HEK293T (cell line): ENCODE measurements around the gene IL10RB.

ENCODE experiments used
- CTCF ChIA-PET: fragments of 350-600 bp; formaldehyde crosslinking; extraction: SDS; loops from one replicate; lab custom pipeline; 2021; ENCODE audit warnings: antibody characterized with exemption, inconsistent platforms; lab: Yijun Ruan, JAX
- POLR2A ChIA-PET: fragments of 350-600 bp; formaldehyde crosslinking; extraction: SDS; loops from one replicate; lab custom pipeline; 2020; ENCODE audit warnings: antibody characterized with exemption, inconsistent platforms; lab: Yijun Ruan, JAX
- DNase-seq: peaks from one replicate; pipeline ENCODE4 v3.0.0; 2012; ENCODE audit warnings: mixed read lengths; ENCODE audit errors: extremely low spot score
- ARNT ChIP-seq: fragments of 450-650 bp; IDR thresholded peaks from 2 replicates; pipeline ENCODE4 v1.6.1; 2017; ENCODE audit warnings: mild to moderate bottlenecking
- BHLHE40 ChIP-seq: fragments of 450-650 bp; IDR thresholded peaks from 2 replicates; pipeline ENCODE4 v1.6.1; 2016; ENCODE audit warnings: mild to moderate bottlenecking, moderate library complexity, borderline replicate concordance
- CTBP1 ChIP-seq: fragments of 450-650 bp; IDR thresholded peaks from 2 replicates; pipeline ENCODE4 v1.6.1; 2016; ENCODE audit warnings: borderline replicate concordance
- ELF4 ChIP-seq: fragments of 450-650 bp; IDR thresholded peaks from 2 replicates; pipeline ENCODE4 v1.6.1; 2017; ENCODE audit warnings: antibody characterized with exemption
- FOXA1 ChIP-seq: fragments of 450-650 bp; IDR thresholded peaks from 2 replicates; pipeline ENCODE4 v1.6.1; 2016; ENCODE audit warnings: mild to moderate bottlenecking
- FOXK2 ChIP-seq: fragments of 450-650 bp; IDR thresholded peaks from 2 replicates; pipeline ENCODE4 v1.6.1; 2016; ENCODE audit warnings: mild to moderate bottlenecking
- FOXM1 ChIP-seq: fragments of 450-650 bp; IDR thresholded peaks from 2 replicates; pipeline ENCODE4 v1.6.1; 2017; ENCODE audit warnings: mild to moderate bottlenecking, borderline replicate concordance
- HDGF ChIP-seq: fragments of 450-650 bp; IDR thresholded peaks from 2 replicates; pipeline ENCODE4 v1.6.1; 2017; ENCODE audit warnings: antibody characterized with exemption, borderline replicate concordance
- L3MBTL2 ChIP-seq: fragments of 450-650 bp; conservative IDR thresholded peaks from 2 replicates; pipeline ENCODE4 v1.6.1; 2016; ENCODE audit warnings: mild to moderate bottlenecking
- LEF1 ChIP-seq: fragments of 450-650 bp; IDR thresholded peaks from 2 replicates; pipeline ENCODE4 v1.6.1; 2017; ENCODE audit warnings: mild to moderate bottlenecking, borderline replicate concordance
- NFRKB ChIP-seq: fragments of 450-650 bp; IDR thresholded peaks from 2 replicates; pipeline ENCODE4 v1.6.1; 2016; ENCODE audit warnings: mild to moderate bottlenecking, moderate library complexity
- PKNOX1 ChIP-seq: fragments of 450-650 bp; IDR thresholded peaks from 2 replicates; pipeline ENCODE4 v1.6.1; 2016
- SP1 ChIP-seq: fragments of 450-650 bp; IDR thresholded peaks from 2 replicates; pipeline ENCODE4 v1.6.1; 2017
- SUZ12 ChIP-seq: fragments of 450-650 bp; IDR thresholded peaks from 2 replicates; pipeline ENCODE4 v1.6.1; 2016; ENCODE audit warnings: mild to moderate bottlenecking
- TARDBP ChIP-seq: fragments of 450-650 bp; IDR thresholded peaks from 2 replicates; pipeline ENCODE4 v1.6.1; 2016
- ZNF384 ChIP-seq: fragments of 450-650 bp; IDR thresholded peaks from 2 replicates; pipeline ENCODE4 v1.6.1; 2016

Gene IL10RB

DNA sequence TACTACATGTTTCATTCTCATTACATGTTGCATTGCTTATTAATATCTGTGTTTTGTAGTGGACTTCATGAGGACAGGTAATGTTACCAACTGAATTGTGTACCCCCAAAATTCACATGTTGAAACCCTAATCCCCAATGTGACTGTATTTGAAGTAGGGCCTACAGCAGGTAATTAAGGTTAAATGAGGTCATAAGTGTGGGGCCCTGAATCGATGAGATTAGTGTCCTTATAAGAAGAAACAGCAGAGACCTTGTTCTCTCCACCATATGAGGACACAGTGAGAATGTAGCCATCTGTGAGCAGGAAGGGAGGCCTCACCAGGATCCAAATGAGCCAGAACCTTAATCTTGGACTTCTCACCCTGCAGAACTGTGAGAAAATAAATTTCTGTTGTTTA is 43.6 kb downstream of the IL10RB start:
- ChIA-PET CTCF (no interaction called here), POLR2A (interaction anchor here (3.4 kb wide), 1 partner anchor 15 kb away, joined by 10 read pairs; the partner anchor contains the start of gene IFNAR1)
- DNase-seq: no peak
- TF ChIP-seq FOXA1: no peak
- TF ChIP-seq NFRKB: no peak
- TF ChIP-seq CTBP1: no peak
- no peak for TF ChIP-seq ARNT
- TF ChIP-seq HDGF: no peak
- no peak for TF ChIP-seq FOXK2
- no peak for TF ChIP-seq SP1

DNA sequence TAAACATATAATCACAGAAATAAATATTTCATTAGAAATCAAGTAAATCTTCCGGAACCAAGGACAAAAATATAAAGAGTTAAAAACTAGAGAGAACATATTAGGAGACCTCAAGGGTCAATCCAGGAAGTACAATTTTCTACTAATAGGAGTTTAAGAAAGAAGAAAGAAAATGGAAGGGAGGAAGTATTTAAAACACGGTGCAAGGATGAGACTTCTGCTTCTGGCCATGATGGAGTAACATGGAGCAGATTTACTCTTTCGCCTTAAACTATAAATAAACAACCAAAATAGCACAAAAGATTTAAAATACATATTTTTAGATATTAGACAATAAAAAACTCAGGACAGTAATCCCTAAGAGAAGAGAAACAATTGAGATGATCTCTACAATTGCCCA is 46.0 kb downstream of the IL10RB start:
- ChIA-PET POLR2A (interaction anchor here (1.2 kb wide), 1 partner anchor 13 kb away, joined by 3 read pairs; the partner anchor contains the start of gene IFNAR1), CTCF (no interaction called here)
- TF ChIP-seq FOXA1 (no peak), NFRKB (no peak), SP1 (no peak), ELF4 (no peak), CTBP1 (no peak), SUZ12 (no peak), ARNT (no peak), LEF1 (no peak), L3MBTL2 (no peak), BHLHE40 (no peak), HDGF (no peak), FOXM1 (no peak), FOXK2 (no peak), PKNOX1 (no peak), ZNF384 (no peak), TARDBP (no peak)
- no peak for DNase-seq

DNA sequence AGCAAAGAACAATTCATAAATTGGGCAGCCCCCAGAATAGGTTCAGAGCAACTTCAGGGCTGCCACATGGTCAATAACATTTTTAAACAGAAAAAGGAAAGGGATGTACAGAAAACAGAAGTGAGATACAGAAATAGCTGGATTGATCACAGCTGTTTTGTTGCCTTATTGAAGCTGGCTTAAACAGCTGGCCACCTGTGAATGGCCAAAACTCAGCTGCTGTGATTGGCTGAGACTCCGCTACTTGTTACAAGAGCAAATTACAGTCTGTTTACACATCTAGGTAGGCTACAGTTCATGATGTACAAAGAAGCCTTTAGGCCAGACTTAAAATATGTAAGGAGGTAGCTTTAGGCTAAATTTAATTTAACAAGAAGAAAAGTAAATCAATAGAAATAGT is 47.0 kb downstream of the IL10RB start:
- POLR2A ChIA-PET: no interaction called here
- TF ChIP-seq ARNT (no peak), TARDBP (no peak), HDGF (no peak), BHLHE40 (no peak), SUZ12 (no peak), FOXK2 (no peak), SP1 (no peak), FOXA1 (no peak), FOXM1 (no peak), L3MBTL2 (no peak), ELF4 (no peak), ZNF384 (no peak), LEF1 (no peak), NFRKB (no peak), CTBP1 (no peak)

GRCh38 chr21:33313611-33314010 is 47.4 kb downstream of the IL10RB start:
- no peak for DNase-seq
- CTCF ChIA-PET: interaction anchor here (0.6 kb wide), 1 partner anchor 110 kb away, joined by 4 read pairs; no protein-coding TSS in a partner anchor
- no peak for TF ChIP-seq L3MBTL2
- TF ChIP-seq ELF4: no peak
- TF ChIP-seq SUZ12: no peak
- POLR2A ChIA-PET: interaction anchor here (2.2 kb wide), 1 partner anchor 11 kb away, joined by 13 read pairs; the partner anchor contains the start of gene IFNAR1

More for the DNA sequence above, 47.0 kb downstream of the IL10RB start:
- CTCF ChIA-PET: no interaction called here
- DNase-seq: no peak

GRCh38 chr21:33314111-33314510 is 47.9 kb downstream of the IL10RB start:
- no peak for DNase-seq
- CTCF ChIA-PET: interaction anchor here (0.6 kb wide), 1 partner anchor 110 kb away, joined by 4 read pairs; no protein-coding TSS in a partner anchor
- TF ChIP-seq NFRKB (no peak), SP1 (no peak), FOXA1 (no peak), PKNOX1 (no peak), ARNT (no peak), ELF4 (no peak), ZNF384 (no peak), BHLHE40 (no peak), HDGF (no peak), L3MBTL2 (no peak), FOXK2 (no peak), SUZ12 (no peak), TARDBP (no peak), LEF1 (no peak)
- POLR2A ChIA-PET: interaction anchor here (2.2 kb wide), 1 partner anchor 11 kb away, joined by 13 read pairs; the partner anchor contains the start of gene IFNAR1

DNA sequence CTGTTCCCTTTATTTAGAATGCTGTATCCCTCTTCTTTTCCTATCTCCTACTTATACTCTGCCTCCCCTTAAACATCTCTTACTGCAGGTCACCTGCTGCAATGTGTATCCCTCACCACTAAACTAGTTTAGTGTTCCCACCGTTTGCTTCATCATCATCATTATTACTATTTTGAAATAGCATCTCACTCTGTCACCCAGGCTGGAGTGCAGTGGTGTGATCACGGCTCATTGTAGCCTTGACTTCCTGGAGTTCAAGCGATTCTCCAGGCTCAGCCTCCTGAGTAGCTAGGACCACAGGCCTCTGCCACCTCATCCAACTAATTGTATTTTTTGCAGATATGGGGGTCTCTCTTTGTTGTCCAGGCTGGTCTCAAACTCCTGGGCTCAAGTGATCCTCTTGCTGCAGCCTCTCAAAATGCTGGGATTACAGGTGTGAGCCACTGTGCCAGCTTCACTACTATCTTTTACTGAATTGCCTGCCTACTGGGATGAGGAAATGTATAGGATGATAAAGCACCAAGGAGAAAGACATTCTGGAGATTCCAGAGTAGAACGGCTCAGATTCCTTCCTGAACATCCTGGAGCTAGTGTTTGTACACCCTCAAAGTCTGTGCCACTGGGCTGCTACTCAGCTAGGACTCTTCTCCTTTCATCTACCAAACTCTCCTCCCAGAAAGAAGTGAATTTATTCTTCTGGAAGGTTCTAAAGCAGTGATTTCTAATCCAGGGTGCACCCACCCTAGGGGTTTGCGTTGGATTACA is 50.0 kb downstream of the IL10RB start:
- CTCF ChIA-PET: no interaction called here
- DNase-seq: no peak
- POLR2A ChIA-PET: interaction anchor here (1.1 to 1.2 kb wide), 2 partner anchors 9 to 10 kb away, joined by 3 to 4 read pairs; partner anchors contain the start of gene IFNAR1

GRCh38 chr21:33317145-33317544 is 51.0 kb downstream of the IL10RB start:
- no peak for TF ChIP-seq CTBP1
- TF ChIP-seq FOXA1: no peak
- no peak for TF ChIP-seq ARNT
- TF ChIP-seq ZNF384: no peak
- TF ChIP-seq FOXK2: no peak
- no peak for TF ChIP-seq ELF4
- no peak for TF ChIP-seq LEF1
- DNase-seq: no peak
- ChIA-PET CTCF (no interaction called here), POLR2A (interaction anchor here (1.2 kb wide), 1 partner anchor 8 kb away, joined by 4 read pairs; the partner anchor contains the start of gene IFNAR1)

More for the DNA sequence above, 50.0 kb downstream of the IL10RB start:
- no peak for TF ChIP-seq ZNF384
